MM.1S (cell line): Measurements from ENCODE around the gene METTL22.
A peak's percentile ranks its signal among the peaks of the same experiment; 100 is the strongest.

ENCODE experiments used
- CTCF ChIP-seq: fragments of 300-600 bp; sonication (generic); IDR thresholded peaks from 2 replicates; pipeline ENCODE4 v1.5.1; 2016; ENCODE audit warnings: antibody characterized with exemption, low read length, mixed read lengths
- EZH2 ChIP-seq: fragments of 300-600 bp; sonication (generic); optimal IDR thresholded peaks from 2 replicates; pipeline ENCODE3; 2017; ENCODE audit warnings: low read depth, mild to moderate bottlenecking, antibody characterized with exemption, low read length, mixed read lengths
- EZH2phosphoT487 ChIP-seq: fragments of 300-600 bp; sonication (generic); IDR thresholded peaks from 2 replicates; pipeline ENCODE4 v1.6.1; 2018; ENCODE audit warnings: antibody characterized with exemption, low read length

GRCh38 chr16:8660841-8661301 is 39.4 kb downstream of the METTL22 start:
- TF ChIP-seq CTCF = peak; percentile 64
- TF ChIP-seq EZH2phosphoT487 = no peak
- TF ChIP-seq EZH2 = no peak
